CD14-positive monocyte (primary cell): ENCODE data around the gene TMEM50A. TPM values are rescaled to one million over a fixed set of nuclear protein-coding genes. Genes with fewer than 3 reads are reported as not detected.
A peak's percentile ranks its signal among the peaks of the same experiment; 100 is the strongest.

ENCODE experiments used
- DNase-seq, 3 donors: peaks; one replicate each; pipeline ENCODE4 v3.0.0-alpha.2; 2011 to 2022
- H2AFZ ChIP-seq: 2 replicates; pipeline ENCODE4 v1.6.0; 2012; ENCODE audit warnings: mild to moderate bottlenecking, low read depth, low read length, inconsistent platforms; ENCODE audit not compliant: insufficient read depth, poor library complexity, severe bottlenecking
- H3K27ac ChIP-seq, 2 donors: 1 replicate in 1 of 2; 2 replicates in 1 of 2; pipeline ENCODE4 v1.5.1; 2012 to 2013; ENCODE audit warnings: low read length in 2 of 2, control low read depth in 1 of 2, inconsistent platforms in 1 of 2, low read depth in 1 of 2, mild to moderate bottlenecking in 1 of 2
- H3K27me3 ChIP-seq, 2 donors: one replicate each; pipeline versions ENCODE4 v1.6.0 to v1.6.1; 2011 to 2013; ENCODE audit warnings: low read length in 2 of 2; ENCODE audit not compliant: control insufficient read depth in 2 of 2, insufficient read depth in 2 of 2
- H3K36me3 ChIP-seq, 2 donors: replicated peaks in 1 of 2; 1 replicate in 1 of 2; 2 replicates in 1 of 2; pipeline versions ENCODE4 v1.5.1 to v1.6.1; 2012 to 2013; ENCODE audit warnings: low read length in 2 of 2, control low read depth in 1 of 2, inconsistent platforms in 1 of 2, mild to moderate bottlenecking in 1 of 2; ENCODE audit not compliant: insufficient read depth in 2 of 2, control insufficient read depth in 1 of 2
- H3K4me1 ChIP-seq, 2 donors: 1 replicate in 1 of 2; 2 replicates in 1 of 2; pipeline versions ENCODE4 v1.5.1 to v1.6.1; 2012 to 2013; ENCODE audit warnings: low read length in 2 of 2, control low read depth in 1 of 2, inconsistent platforms in 1 of 2, mild to moderate bottlenecking in 1 of 2, moderate library complexity in 1 of 2; ENCODE audit not compliant: insufficient read depth in 2 of 2, control insufficient read depth in 1 of 2
- H3K4me2 ChIP-seq: replicated peaks from 2 replicates; pipeline ENCODE3; 2012; ENCODE audit warnings: low read length, moderate library complexity, mild to moderate bottlenecking; ENCODE audit not compliant: poor library complexity, severe bottlenecking; ENCODE audit errors: extremely low read depth
- H3K4me3 ChIP-seq, 3 experiments: fragments of 200-600 bp in 1 of 3; sonication (generic) in 1 of 3; replicated peaks in 1 of 3; 1 replicate in 2 of 3; 2 replicates in 1 of 3; pipeline ENCODE4 v1.5.1; 2011 to 2013; ENCODE audit warnings: low read length in 3 of 3, mild to moderate bottlenecking in 3 of 3, control low read depth in 2 of 3, low read depth in 2 of 3, inconsistent platforms in 1 of 3, moderate library complexity in 1 of 3
- H3K79me2 ChIP-seq: 2 replicates; pipeline ENCODE4 v1.6.0; 2012; ENCODE audit warnings: mild to moderate bottlenecking, control low read depth, inconsistent platforms, low read length, moderate library complexity; ENCODE audit not compliant: insufficient read depth
- H3K9ac ChIP-seq: 2 replicates; pipeline ENCODE4 v1.6.0; 2017; ENCODE audit warnings: low read length, mild to moderate bottlenecking; ENCODE audit not compliant: insufficient read depth, poor library complexity, severe bottlenecking
- H3K9me3 ChIP-seq, 2 donors: replicated peaks in 1 of 2; 1 replicate in 1 of 2; 2 replicates in 1 of 2; pipeline versions ENCODE4 v1.5.1 to v1.6.1; 2012 to 2013; ENCODE audit warnings: low read length in 2 of 2, control low read depth in 1 of 2; ENCODE audit not compliant: control insufficient read depth in 1 of 2, insufficient read depth in 1 of 2
- H4K20me1 ChIP-seq: 2 replicates; pipeline ENCODE4 v1.6.0; 2012; ENCODE audit warnings: mild to moderate bottlenecking, low read length, control low read depth, moderate library complexity; ENCODE audit not compliant: insufficient read depth
- H3K27ac Mint-ChIP-seq, 7 donors: one replicate each; pipeline ENCODE4 v1.8.0; 2020; ENCODE audit warnings: mild to moderate bottlenecking in 7 of 7, mixed read lengths in 7 of 7, moderate library complexity in 6 of 7, inconsistent platforms in 2 of 7
- H3K27me3 Mint-ChIP-seq, 3 donors: one replicate each; pipeline ENCODE4 v1.8.0; 2021 to 2022; ENCODE audit warnings: low read depth in 3 of 3, mild to moderate bottlenecking in 3 of 3, mixed read lengths in 3 of 3, moderate library complexity in 3 of 3, inconsistent platforms in 1 of 3
- H3K36me3 Mint-ChIP-seq, 2 donors: one replicate each; pipeline ENCODE4 v1.8.0; 2020; ENCODE audit warnings: mixed read lengths in 2 of 2, inconsistent platforms in 1 of 2, mild to moderate bottlenecking in 1 of 2
- H3K4me1 Mint-ChIP-seq: one replicate; pipeline ENCODE4 v1.8.0; 2020; ENCODE audit warnings: mild to moderate bottlenecking, mixed read lengths
- H3K4me3 Mint-ChIP-seq, 2 donors: one replicate each; pipeline ENCODE4 v1.8.0; 2020; ENCODE audit warnings: mild to moderate bottlenecking in 2 of 2, mixed read lengths in 2 of 2, moderate library complexity in 1 of 2
- H3K9me3 Mint-ChIP-seq, 7 donors: one replicate each; pipeline ENCODE4 v1.8.0; 2020 to 2022; ENCODE audit warnings: mixed read lengths in 7 of 7, mild to moderate bottlenecking in 6 of 7, moderate library complexity in 6 of 7, inconsistent platforms in 2 of 7
- CTCF ChIP-seq: fragments of 200-600 bp; IDR thresholded peaks from one replicate; pipeline ENCODE4 v1.8.0; 2022; ENCODE audit warnings: antibody characterized with exemption, mild to moderate bottlenecking
- WGBS: methylation state at CpG from one replicate; pipeline ENCODE4 v1.1.5; 2013; ENCODE audit warnings: missing lambda C conversion rate; ENCODE audit not compliant: insufficient coverage; 5-methylcytosine and 5-hydroxymethylcytosine counted together
- intact Hi-C, 2 donors: fragments of 100-400 bp; cut with micrococcal nuclease; formaldehyde crosslinking; loops; one replicate each; pipeline versions ENCODE4 v1.15.0 to v1.15.1; 2023
- polyA plus RNA-seq, 3 donors: library from polyadenylated mRNA; depleted of rRNA in 1 of 3; unstranded in 2 of 3; stranded (reverse) in 1 of 3; fragments of 300-500 nt in 2 of 3; fragments of >200 nt in 1 of 3; fragmentation: Illumina TruSeq in 2 of 3; gene quantifications; 1 replicate in 2 of 3; 2 replicates in 1 of 3; pipeline ENCODE4 v1.2.3, GENCODE V29; 2012 to 2021

TMEM50A gene
- polyA plus RNA-seq, 3 donors = 61.1 to 305 (median 277) TPM

- H3K36me3 ChIP-seq = peaks cover 54 to 96% of the 10 kb centered on the region in 2 donors
- WGBS = 100% methylated on average over 1 of the region's 2 CpGs
- H4K20me1 ChIP-seq = peaks cover 93% of the 10 kb centered on the region
- peaks cover 62% of the 10 kb centered on the region for H3K79me2 ChIP-seq
- H3K4me3 ChIP-seq = no peak overlapping the region
- no peaks in the 10 kb centered on the region for H3K27me3 ChIP-seq
- Mint-ChIP-seq H3K36me3 (peaks cover 58 to 87% of the 10 kb centered on the region in 2 donors), H3K27me3 (no peaks in the 10 kb centered on the region), H3K4me1 (no peaks in the 10 kb centered on the region), H3K27ac (peak overlapping the region in 1 of 7 donors; percentile 52), H3K9me3 (no peaks in the 10 kb centered on the region), H3K4me3 (no peak overlapping the region)
- no peak overlapping the region for H3K27ac ChIP-seq
- no peaks in the 10 kb centered on the region for H3K9me3 ChIP-seq
- no peak overlapping the region for H3K9ac ChIP-seq
- TF ChIP-seq CTCF = no peak
- H3K4me2 ChIP-seq = no peak overlapping the region
- no peak for DNase-seq
- intact Hi-C loops = loop anchor here in 1 of 2 donors (10.0 kb wide), 1 partner anchor 53 kb away; no protein-coding TSS in a partner anchor
- H2AFZ ChIP-seq = no peak overlapping the region
- H3K4me1 ChIP-seq = no peaks in the 10 kb centered on the region
Observed at GRCh38 chr1:25347556-25347955, 9.4 kb downstream of the TMEM50A start.

DNA sequence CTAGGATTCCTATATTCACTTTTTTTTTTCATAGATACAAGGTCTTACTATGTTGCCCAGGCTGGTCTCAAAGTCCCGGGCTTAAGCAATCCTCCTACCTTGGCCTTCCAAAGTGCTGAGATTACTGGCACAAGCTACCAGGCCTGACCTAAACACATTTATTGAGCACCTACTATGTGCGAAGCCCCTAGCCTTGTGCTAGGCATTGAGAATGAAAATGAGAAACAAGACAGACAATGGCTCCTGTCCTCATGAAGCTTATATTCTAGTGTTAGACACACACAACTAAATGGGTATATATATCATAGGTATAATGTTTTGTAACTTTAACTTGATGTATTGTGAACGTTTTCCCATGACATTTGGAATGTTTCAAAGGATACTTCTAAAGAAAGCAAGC, 11.5 kb downstream of the TMEM50A start:
- peaks cover 73% of the 10 kb centered on the region for H4K20me1 ChIP-seq
- intact Hi-C loops = loop anchor here in 1 of 2 donors (10.0 kb wide), 1 partner anchor 55 kb away; no protein-coding TSS in a partner anchor

More for the DNA sequence above, 11.5 kb downstream of the TMEM50A start:
- H3K4me1 Mint-ChIP-seq = no peaks in the 10 kb centered on the region
- no peak overlapping the region for H3K4me3 Mint-ChIP-seq
- H3K36me3 ChIP-seq = peaks cover 61 to 95% of the 10 kb centered on the region in 2 donors
- no peaks in the 10 kb centered on the region for H3K27me3 ChIP-seq
- no peak overlapping the region for H3K4me2 ChIP-seq
- WGBS = no CpG with 5 or more reads among the region's 3 CpGs
- TF ChIP-seq CTCF = no peak
- H3K79me2 ChIP-seq = peaks cover 42% of the 10 kb centered on the region
- no peak overlapping the region for H3K4me3 ChIP-seq
- DNase-seq = no peak
- no peak overlapping the region for H2AFZ ChIP-seq
- H3K36me3 Mint-ChIP-seq = peaks cover 59 to 85% of the 10 kb centered on the region in 2 donors
- no peak overlapping the region for H3K9ac ChIP-seq
- no peaks in the 10 kb centered on the region for H3K27me3 Mint-ChIP-seq
- H3K4me1 ChIP-seq = no peaks in the 10 kb centered on the region
- H3K9me3 ChIP-seq = no peaks in the 10 kb centered on the region
- H3K27ac Mint-ChIP-seq = no peak overlapping the region
- H3K9me3 Mint-ChIP-seq = no peaks in the 10 kb centered on the region
- H3K27ac ChIP-seq = no peak overlapping the region
